KG1 (cell line): Measurements from ENCODE around the gene CEACAM16.
A peak's percentile ranks its signal among the peaks of the same experiment; 100 is the strongest.
"Not testable (repeated sequence)": the region's sequence is repeated elsewhere in the genome, so short reads cannot be mapped to it uniquely, and the experiment has no call there.

Experiments
- DNase-seq: peaks from one replicate; lab custom pipeline; 2025; lab: John Stamatoyannopoulos, UW

The CEACAM16 gene, protein sequence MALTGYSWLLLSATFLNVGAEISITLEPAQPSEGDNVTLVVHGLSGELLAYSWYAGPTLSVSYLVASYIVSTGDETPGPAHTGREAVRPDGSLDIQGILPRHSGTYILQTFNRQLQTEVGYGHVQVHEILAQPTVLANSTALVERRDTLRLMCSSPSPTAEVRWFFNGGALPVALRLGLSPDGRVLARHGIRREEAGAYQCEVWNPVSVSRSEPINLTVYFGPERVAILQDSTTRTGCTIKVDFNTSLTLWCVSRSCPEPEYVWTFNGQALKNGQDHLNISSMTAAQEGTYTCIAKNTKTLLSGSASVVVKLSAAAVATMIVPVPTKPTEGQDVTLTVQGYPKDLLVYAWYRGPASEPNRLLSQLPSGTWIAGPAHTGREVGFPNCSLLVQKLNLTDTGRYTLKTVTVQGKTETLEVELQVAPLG

DNA sequence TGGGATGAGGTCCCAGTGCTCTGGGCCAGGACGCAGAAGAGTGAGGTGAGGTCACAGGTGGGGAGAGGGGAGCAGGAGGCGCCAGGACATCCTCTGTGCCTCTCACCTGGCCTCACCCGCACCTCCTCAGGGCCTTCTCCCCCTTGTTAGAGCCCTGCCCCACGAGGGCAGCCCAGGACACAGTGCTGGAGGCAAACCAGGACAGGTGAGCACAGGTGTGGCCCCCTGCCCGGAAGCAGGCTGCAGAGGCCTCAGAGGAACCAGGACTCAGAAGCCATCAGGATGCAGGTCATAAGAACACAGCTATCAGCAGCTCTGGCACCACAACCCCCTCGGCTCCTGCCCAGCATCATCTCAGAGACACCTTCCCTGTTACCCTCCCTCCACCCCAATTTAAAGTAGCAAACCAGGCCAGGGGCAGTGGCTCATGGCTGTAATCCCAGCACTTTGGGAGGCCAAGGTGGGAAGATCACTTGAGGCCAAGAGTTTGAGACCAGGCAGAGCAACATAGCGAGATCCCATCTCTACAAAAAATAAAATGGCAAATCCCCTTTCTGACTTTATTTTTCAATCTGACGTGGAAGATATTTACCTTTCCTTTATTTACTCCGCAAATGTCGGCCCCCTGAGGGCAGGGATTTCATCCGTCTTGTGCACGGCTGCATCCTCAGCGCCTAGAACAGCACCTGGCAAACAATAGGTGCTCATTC lies at the start of gene CEACAM16:
Gene CEACAM16, plus strand, starts transcription at position 660 of the 710 bp plus-strand sequence. CDS start 2,306 bp downstream, outside the sequence.
- no peak for DNase-seq

DNA sequence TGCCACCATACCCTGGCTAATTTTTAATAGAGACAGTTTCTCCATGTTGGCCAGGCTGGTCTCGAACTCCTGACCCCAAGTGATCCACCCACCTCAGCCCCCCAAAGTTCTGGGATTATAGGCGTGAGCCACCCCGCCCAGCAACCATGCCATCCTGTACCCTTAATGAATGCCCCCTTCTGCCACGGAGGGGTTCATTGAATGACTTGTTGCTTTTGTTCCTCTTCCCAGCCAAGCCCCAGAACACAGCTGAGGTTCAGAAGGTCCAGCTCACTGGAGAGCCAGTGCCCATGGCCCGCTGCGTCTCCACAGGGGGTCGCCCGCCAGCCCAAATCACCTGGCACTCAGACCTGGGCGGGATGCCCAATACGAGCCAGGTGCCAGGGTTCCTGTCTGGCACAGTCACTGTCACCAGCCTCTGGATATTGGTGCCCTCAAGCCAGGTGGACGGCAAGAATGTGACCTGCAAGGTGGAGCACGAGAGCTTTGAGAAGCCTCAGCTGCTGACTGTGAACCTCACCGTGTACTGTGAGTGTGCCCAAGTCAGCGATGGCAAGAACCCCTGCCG lies 49.3 kb upstream of the CEACAM16 start:
- no peak for DNase-seq

DNA sequence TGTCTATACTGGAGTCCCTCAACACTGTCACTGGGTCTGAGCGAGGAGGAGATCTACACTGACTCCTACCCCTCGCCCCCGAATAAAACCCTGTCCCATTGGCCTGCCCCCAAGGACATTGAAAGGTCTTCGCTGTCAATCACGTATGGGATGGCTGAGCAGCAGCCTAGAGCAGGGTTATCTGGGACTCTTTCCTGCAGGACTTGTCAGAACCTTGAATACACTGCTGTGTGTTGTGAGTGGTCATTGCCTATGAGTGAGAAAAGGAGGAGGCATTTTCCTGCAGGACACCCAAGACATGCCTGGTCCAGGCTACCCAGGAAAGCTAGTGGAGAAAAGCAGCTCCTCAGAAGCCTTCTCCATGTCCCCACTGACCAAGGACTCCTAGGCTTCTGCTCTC lies 45.6 kb upstream of the CEACAM16 start:
- DNase-seq, result no peak

DNA sequence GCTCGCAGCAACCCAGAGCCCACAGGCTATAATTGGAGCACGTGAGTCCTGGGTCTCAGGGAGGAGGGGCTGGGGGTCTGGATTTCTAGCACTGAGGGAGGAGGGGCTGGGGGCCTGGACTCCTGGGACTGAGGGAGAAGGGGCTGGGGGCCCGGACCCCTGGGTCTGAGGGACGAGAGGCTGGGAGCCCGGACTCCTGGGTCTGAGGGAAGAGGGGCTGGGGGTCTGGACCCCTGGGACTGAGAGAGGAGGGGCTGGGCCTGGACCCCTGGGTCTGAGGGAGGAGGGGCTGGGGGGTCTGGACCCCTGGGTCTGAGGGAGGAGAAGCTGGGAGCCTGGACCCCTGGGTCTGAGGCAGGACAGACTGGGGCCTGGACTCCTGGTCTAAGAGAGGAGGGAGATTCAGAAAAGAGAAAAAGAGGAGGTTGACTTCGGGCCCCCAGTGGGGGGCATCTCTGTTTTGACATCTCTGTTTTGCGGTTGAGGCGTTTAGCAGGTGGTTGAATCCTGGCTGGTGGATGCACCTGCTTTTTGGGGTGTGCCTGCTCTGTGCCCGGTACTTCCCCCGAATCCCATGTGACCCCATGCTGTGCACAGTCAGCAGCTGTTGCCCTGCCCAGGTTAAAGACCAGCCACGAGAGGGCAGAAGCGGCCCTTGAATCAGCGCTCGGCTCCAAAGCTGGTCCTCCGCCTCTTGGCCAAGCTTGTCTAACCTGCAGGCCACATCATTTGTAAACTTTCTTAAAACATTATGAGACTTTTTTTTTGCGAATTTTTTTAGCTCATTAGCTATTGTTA lies 44.8 kb upstream of the CEACAM16 start:
- DNase-seq, result no peak

DNA sequence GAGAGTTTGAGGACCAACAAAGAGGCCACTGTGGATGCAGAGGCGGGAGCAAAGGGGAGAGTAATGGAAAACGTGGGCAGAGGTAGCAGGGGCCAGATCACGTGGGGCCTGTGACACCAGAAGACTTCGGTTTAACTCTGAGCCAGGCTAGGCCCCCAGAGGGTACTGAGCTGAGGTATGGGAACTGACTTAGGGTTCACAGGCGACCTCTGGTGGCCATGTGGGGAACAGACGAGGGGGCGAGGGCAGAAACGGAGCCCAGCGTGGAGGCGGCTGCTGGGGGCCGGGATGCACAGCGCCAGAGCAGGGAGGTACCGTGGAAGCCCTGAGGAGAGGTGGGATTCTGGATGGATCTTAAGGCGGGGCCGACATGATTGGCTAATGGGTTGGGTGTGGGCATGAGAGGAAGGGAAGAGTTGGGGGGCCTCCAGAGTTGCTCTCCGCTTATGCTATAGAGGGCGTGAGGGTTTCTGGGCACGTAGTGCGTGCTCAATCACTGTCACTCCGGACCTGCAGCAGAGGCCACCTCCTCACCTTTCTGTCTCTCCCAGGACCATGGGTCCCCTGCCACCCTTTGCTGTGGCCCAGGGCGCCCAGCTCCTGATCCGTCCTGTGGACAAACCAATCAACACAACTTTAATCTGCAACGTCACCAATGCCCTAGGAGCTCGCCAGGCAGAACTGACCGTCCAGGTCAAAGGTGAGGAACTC lies 41.6 kb upstream of the CEACAM16 start:
- DNase-seq, result peak; percentile 44

DNA sequence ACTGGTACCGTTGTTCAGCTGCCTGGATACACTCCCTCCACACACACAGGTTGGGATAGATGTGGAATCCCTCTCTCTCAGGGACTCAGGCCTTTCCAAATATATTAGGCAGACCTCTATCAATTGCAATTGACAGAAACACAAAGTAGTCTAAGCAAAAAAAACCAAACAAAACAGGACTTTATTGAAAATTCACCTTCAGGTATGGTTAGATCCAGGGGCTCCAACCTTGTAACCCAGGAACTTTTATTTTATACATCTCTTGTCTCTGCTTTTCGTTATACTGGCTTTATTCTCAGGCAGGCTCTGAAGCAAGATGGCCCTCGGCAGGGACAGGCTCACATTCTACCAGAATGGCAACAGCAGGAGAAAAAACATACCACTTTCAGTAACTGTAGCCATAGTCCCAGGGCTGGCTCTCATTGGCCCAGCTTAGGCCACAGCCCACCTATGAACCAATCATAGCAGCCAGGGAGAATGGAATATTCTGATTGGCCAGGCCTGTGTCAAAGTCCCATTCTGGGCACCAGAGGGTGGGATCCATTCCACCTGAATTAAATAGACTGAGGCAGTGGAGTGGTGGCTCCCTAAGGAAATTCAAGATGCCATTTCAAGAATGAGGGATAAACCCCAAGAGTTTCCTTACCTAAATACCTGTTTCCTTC lies 40.8 kb upstream of the CEACAM16 start:
- DNase-seq, result no peak

DNA sequence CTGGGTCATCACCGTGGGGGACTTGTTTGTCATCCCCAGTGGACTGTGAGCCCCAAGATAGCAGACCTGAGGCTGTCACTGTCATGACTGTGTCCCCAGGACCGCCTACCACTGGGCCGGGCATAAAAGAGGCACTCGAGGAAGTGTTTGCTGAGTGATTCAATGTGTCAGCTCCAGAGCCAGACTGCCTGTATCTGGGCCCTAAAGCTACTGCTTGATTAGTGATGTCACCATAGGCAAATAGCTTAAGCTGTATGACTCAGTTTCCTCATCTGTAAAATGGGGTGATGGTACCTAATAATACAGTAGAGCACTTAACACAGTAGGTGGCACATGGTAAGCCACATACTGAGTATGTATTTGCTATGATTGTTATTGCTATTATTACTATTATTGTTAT lies 38.9 kb upstream of the CEACAM16 start:
- DNase-seq, result no peak

DNA sequence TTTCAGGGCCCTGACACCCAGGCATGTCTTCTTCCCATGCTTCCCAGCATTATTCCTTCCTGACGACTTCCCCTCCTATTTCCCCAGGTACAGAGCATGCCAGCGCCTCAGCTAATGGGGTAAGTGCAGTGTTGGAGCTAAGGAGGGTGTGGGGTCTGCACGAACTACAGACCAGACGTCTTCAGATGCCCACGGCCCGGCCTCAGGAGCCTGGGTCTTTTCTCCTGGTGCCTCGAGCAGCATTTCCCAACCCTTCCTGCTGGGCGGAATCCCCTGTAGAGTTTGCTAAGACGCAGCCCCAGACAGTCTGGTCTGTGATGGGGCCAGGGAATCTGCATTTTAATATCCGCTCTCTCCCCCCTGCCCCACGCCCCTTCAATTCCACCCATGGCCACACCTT lies 37.7 kb upstream of the CEACAM16 start:
- DNase-seq, result no peak

DNA sequence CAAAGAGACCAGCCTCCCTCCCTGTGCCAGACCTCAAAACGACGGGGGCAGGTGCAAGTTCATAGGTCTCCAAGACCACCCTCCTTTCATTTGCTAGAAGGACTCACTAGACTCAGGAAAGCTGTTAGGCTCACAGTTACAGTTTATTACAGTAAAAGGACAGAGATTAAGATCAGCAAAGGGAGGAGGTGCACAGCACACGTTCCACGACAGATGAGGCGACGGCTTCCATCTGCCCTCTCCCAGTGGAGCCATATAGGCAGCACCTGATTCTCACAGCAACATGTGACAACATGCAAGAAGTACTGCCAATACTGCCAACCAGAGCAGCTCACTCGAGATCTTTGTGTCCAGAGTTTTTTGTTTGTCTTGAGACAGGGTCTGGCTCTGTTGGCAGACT lies 37.0 kb upstream of the CEACAM16 start:
- DNase-seq, result no peak

DNA sequence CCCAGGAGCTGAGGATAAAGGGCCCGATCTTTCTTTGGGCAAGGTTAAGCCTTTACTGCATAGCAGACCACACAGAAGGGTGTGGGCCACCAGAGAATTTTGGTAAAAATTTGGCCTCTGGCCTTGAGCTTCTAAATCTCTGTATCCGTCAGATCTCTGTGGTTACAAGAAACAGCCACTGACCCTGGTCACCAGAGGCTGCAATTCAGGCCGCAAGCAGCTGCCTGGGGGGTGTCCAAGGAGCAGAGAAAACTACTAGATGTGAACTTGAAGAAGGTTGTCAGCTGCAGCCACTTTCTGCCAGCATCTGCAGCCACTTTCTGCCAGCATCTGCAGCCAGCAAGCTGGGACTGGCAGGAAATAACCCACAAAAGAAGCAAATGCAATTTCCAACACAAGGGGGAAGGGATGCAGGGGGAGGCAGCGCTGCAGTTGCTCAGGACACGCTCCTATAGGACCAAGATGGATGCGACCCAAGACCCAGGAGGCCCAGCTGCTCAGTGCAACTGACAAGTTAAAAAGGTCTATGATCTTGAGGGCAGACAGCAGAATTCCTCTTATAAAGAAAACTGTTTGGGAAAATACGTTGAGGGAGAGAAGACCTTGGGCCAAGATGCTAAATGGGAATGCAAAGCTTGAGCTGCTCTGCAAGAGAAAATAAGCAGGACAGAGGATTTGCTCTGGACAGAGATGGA lies 36.1 kb upstream of the CEACAM16 start:
- no peak for DNase-seq

DNA sequence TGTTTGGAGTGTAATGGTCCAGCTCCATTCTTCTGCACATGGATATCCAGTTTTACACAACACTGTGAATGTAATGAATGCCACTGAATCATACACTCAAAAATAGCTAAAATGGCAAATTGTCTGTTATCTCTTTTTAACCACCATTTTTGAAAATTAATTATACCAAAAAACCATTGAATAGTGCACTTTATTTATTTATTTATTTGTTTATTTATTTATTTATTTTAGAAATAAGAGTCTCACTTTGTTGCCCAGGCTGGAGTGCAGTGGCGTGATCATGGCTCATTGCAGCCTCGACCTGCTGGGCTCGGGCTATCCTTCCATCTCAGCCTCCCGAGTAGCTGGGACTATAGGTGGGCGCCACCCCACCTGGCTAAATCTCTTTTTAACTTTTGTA lies 35.0 kb upstream of the CEACAM16 start:
- DNase-seq, result no peak

DNA sequence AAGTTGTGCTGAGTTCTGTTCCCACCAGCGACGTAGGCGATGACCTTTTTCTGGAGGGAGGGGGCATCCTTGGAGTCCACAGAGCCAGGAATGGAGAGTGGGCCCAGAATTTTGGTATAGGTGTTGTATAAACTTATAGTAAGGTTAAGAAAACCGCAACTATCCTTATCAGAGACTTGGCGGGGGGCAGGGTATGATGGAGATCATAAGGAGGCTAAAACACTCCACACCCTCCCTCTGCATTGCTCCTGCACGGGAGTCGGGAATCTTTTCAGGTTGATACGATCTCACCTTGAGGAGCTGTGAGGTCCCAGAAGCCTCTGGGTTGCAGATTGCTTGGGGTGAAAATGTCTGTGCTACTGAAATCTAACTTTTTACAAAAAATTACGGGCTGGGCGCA lies 34.0 kb upstream of the CEACAM16 start:
- no peak for DNase-seq

DNA sequence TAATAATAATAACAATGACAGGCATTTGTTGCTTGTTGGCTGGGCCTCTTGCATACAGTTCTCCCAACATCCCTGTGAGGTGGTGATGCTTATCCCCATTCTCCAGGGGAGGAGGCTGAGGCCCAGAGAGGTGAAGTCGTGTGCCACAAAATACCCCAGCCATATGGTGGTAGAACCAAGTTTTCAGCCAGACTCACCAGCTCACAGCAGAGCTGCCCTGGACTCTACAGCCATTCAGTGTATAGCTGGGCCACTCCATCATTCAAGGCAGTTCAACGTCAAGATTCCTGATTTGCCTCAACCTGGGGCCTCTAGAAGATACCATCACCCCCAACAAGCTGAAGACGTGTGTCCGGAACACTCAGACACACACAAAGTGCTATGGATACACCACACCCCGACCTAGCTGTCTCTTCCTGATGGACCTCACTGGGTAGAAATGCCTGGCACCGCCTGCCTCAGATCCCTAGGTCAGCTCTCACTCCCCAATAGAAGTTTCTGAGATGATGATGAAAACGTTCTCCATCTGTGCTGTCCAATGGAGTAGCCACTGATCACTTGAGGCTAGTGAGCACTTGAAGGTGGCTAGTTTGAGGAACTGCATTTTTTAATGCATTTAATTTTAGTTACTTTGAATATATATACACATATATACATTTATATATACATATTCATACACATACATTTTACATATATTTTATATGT lies 31.9 kb upstream of the CEACAM16 start:
- no peak for DNase-seq

DNA sequence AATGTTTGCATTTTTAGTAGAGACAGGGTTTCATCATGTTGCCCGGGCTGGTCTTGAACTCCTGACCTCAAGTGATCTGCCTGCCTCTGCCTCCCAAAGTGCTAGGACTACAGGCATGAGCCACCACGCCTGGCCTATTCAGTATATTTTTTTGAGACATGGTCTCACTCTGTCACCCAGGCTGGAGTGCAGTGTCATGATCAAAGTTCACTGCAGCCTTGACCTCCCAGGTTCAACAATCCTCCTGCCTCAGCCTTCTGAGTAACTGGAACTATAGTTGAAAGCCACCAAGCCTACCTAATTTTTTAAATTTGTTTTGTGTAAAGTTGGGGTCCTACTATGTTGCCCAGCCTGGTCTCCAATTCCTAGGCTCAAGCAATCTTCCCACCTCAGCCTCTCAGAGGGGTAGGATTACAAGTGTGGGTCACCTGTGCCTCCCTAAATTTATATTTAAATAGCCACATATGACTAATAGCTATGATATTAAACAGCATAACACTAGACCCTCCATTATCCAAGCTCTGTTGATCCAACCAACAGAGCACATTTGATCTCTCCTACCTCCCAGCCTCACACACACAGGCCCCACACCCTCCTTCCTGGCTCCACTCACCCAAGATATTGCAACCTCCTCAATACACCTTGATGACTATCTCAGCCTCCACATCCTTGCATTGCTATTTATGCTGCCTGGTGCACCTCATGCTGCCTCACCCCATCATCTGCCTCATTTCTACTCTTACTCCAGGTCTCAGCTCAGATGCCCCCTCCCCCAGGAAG lies 29.8 kb upstream of the CEACAM16 start:
- no peak for DNase-seq

DNA sequence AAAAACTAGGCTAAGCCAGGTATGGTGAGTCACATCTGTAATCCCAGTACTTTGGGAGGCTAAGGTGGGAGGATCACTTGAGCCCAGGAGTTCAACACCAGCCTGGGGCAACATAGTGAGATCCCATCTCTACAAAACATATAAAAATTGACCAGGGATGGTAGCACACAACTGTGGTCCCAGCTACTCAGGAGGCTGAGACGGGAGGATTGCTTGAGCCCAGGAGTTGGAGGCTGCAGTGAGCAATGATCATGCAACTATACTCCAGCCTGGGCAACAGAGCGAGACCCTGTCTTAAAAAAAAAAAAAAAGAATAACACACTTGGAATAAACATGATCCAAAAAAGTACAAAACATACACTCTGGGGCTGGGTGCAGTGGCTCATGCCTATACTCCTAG lies 28.9 kb upstream of the CEACAM16 start:
- DNase-seq, result not testable (repeated sequence)

DNA sequence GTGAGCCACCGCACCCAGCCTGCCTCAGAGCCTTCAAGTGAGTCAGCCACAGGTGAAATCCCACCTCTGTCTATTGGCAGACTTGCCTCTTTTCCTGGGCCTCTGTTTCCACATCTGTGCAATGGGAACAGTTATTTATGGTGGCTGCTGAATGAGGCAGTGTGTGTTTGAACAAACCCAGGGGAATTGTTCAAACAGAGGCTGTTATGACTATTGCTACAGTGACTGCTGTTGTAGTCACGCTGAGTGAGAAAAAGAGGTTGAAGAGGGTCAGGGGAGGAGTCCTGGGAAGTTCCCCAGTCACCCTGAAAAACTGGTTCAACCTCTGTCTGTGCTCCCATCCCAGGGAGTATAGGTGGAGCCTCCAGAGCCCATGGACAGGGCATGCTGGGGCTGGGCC lies 27.6 kb upstream of the CEACAM16 start, which contains the start of gene CEACAM19:
Gene CEACAM19, plus strand, starts transcription at position 83 of the 400 bp plus-strand sequence. CDS start 450 bp downstream, outside the sequence.
- DNase-seq, result no peak

DNA sequence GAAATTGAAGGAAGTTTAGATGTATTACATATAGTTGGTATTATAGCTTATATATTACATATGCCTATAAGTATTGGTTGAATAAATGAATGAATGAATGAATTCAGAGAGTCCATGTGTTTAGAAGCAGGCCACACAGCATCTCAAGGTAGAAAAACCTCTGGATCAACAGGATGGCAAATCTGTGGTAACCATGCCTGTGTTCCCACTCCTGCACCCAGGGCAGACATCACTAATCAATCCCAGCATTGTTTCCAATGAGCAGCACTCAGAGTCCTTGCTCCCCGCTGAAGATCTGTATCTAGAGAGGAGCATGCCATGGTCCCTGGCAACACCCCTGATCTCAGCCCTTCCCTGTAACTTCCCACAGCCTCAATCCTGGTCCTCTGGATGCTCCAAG lies 26.7 kb upstream of the CEACAM16 start:
- DNase-seq, result no peak

DNA sequence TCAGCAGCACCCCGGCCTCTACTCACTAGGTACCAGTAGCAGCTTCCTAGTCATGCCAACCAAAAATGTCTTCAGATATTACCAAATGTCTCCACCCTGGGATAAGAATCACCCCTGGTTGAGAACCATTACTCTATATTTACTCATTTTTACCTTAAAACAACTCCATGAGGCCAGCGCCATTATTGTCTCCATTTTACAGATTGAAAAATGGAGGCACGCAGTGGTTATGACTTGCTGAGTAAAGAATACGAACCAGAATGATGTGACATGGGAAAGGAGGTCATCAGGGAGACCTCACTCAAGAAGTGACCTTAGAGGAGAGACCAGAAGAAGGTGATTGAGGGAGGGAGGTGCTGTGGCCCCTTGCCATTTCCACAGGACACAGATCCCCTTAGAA lies 25.4 kb upstream of the CEACAM16 start:
- DNase-seq, result no peak

DNA sequence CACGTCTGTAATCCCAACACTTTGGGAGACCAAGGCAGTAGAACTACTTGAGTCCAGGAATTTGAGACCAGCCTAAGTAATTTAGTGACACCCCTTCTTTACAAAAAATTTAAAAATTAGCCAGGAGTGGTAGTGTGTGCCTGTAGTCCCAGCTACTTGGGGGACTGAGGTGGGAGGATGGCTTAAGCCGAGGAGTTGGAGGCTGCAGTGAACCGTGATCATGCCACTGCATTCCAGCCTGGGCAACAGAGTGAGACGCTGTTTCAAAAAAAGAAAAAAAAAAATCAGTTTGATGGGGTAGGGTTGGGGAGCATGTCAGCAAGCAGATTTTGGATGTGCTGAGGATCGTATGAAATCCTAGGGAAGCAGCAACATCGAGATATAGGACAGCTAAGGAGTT lies 23.4 kb upstream of the CEACAM16 start:
- DNase-seq, result no peak
